Measurements from ENCODE around the gene TGFBR3. TPM values are rescaled to one million over a fixed set of nuclear protein-coding genes. Genes with fewer than 3 reads are reported as not detected.
A peak's percentile ranks its signal among the peaks of the same experiment; 100 is the strongest.

The TGFBR3 gene
- total RNA-seq, 1 experiment from 2014 or later: 2.3 TPM

GRCh38 chr1:91724644-91725043 lies 161.3 kb downstream of the TGFBR3 start:
- H3K27me3 ChIP-seq (ENCODE audit: control insufficient read depth, insufficient read depth, low read length): no peaks in the 10 kb centered on the region

GRCh38 chr1:91724231-91724630 lies 161.7 kb downstream of the TGFBR3 start:
- DNase-seq: no peak
- Histone ChIP-seq H3K27me3 (ENCODE audit: control insufficient read depth, insufficient read depth, low read length) (no peaks in the 10 kb centered on the region), H3K36me3 (replicated peaks; ENCODE audit: control insufficient read depth, insufficient read depth, low read length) (no peaks in the 10 kb centered on the region), H3K4me3 (ENCODE audit: insufficient read depth, low read depth, low read length) (no peak overlapping the region)

More at GRCh38 chr1:91724644-91725043, 161.3 kb downstream of the TGFBR3 start:
- H3K36me3 ChIP-seq (replicated peaks; ENCODE audit: control insufficient read depth, insufficient read depth, low read length): no peaks in the 10 kb centered on the region
- no peak overlapping the region for H3K4me3 ChIP-seq (ENCODE audit: insufficient read depth, low read depth, low read length)
- DNase-seq: no peak

GRCh38 chr1:91720044-91720443 lies 165.9 kb downstream of the TGFBR3 start:
- no peak for DNase-seq
- no peak overlapping the region for H3K4me3 ChIP-seq (ENCODE audit: insufficient read depth, low read depth, low read length)
- no peaks in the 10 kb centered on the region for H3K36me3 ChIP-seq (replicated peaks; ENCODE audit: control insufficient read depth, insufficient read depth, low read length)
- H3K27me3 ChIP-seq (ENCODE audit: control insufficient read depth, insufficient read depth, low read length): no peaks in the 10 kb centered on the region

DNA sequence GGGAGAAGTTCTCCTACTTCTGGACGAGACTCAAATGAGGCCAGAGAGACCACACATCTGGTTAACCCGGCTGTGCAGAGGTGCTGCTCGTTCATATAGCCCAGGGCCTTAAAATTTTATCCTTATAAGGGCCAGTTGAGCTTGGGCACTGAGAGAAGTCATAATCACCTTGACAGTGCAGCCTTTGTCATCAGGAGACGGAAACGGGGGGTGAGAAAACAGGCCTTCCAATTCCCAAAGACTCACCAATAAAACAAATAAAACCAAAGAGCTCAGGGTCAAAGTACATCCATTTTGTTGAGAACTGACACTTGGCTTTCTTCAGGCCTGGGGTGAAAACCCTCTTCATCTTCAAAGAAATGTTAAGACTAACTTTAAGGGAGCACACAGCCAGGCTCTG lies 167.1 kb downstream of the TGFBR3 start:
- Histone ChIP-seq H3K36me3 (replicated peaks; ENCODE audit: control insufficient read depth, insufficient read depth, low read length) (no peaks in the 10 kb centered on the region), H3K27me3 (ENCODE audit: control insufficient read depth, insufficient read depth, low read length) (no peaks in the 10 kb centered on the region), H3K4me3 (ENCODE audit: insufficient read depth, low read depth, low read length) (no peak overlapping the region)
- no peak for DNase-seq

DNA sequence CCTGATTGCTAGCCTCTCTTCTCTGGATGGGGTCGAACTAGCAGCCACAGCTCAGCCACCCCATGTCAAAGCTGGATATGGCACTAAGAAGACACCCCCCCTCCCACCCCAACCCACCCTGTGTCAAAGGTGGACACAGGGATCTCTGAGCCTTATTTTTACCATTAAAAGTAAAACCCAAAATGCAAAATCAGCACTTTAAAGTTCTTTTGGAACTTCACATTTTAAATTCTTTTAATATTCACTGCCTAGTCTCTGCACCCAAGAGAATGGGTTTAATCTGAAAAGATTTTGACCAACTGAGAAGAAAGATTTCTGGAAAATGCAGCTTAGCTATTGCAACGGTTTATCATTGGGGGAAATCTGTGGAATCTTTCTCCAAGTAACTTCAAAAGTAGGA lies 167.6 kb downstream of the TGFBR3 start:
- Histone ChIP-seq H3K27me3 (ENCODE audit: control insufficient read depth, insufficient read depth, low read length) (no peaks in the 10 kb centered on the region), H3K36me3 (replicated peaks; ENCODE audit: control insufficient read depth, insufficient read depth, low read length) (no peaks in the 10 kb centered on the region), H3K4me3 (ENCODE audit: insufficient read depth, low read depth, low read length) (no peak overlapping the region)
- no peak for DNase-seq

- H3K4me3 ChIP-seq (ENCODE audit: insufficient read depth, low read depth, low read length): no peak overlapping the region
Observed at GRCh38 chr1:91717839-91718238, 168.1 kb downstream of the TGFBR3 start.

GRCh38 chr1:91716339-91716738 lies 169.6 kb downstream of the TGFBR3 start:
- Histone ChIP-seq H3K4me3 (ENCODE audit: insufficient read depth, low read depth, low read length) (no peak overlapping the region), H3K27me3 (ENCODE audit: control insufficient read depth, insufficient read depth, low read length) (no peaks in the 10 kb centered on the region), H3K36me3 (replicated peaks; ENCODE audit: control insufficient read depth, insufficient read depth, low read length) (no peaks in the 10 kb centered on the region)
- no peak for DNase-seq

More at GRCh38 chr1:91717839-91718238, 168.1 kb downstream of the TGFBR3 start:
- no peak for DNase-seq
- Histone ChIP-seq H3K36me3 (replicated peaks; ENCODE audit: control insufficient read depth, insufficient read depth, low read length) (no peaks in the 10 kb centered on the region), H3K27me3 (ENCODE audit: control insufficient read depth, insufficient read depth, low read length) (no peaks in the 10 kb centered on the region)

DNA sequence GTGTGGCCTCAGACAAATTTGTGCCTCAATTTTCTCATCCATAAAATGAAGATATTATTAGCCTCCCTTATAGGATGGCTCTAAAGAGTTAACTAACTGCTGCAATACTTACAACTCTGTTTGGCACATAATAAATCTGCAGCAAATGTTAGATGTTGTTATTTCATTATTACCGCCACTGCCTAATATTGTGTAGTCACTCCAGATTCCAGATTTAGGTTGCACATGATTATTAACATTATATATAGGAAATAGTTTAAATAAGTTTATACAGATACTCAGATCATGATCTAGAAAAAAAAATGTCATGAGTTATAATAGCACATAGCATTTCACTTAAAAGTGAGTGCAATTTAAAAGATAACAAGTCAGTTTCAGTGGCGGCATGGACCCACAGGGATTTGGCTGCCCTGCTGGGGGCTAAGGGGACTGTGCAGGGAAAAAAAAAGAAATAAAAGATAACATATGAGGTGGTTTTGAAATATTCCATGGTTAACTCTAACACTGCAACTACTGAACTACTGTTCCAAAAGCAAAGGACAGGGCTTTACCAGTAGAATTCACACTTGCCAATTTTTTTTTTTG lies 170.4 kb downstream of the TGFBR3 start:
- no peak for DNase-seq
- Histone ChIP-seq H3K4me3 (ENCODE audit: insufficient read depth, low read depth, low read length) (no peak overlapping the region), H3K36me3 (replicated peaks; ENCODE audit: control insufficient read depth, insufficient read depth, low read length) (no peaks in the 10 kb centered on the region), H3K27me3 (ENCODE audit: control insufficient read depth, insufficient read depth, low read length) (no peaks in the 10 kb centered on the region)

DNA sequence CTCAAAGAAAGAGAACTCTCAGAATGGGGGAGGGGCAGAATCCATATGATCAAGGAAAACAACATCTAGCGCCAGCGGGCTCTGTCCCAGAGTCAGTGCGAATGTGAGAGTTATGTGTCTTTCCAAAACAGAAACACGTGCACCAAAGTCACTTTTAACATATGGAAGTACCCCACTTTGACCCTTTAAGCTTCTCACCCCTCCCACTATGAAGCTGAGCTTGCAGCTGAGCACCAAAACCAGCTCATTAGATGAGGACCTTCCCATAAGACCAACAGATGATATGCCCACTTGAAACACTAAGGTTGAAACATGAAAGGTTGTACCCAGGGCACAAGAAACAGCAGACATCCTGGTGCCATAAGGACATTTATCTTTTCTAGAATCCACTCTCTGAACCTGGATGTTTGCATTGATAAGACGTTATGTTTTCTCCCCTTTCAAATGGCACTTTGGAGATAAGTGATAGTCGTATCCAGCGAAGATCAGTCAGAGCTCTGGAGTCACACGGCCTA lies 171.0 kb downstream of the TGFBR3 start:
- Histone ChIP-seq H3K36me3 (replicated peaks; ENCODE audit: control insufficient read depth, insufficient read depth, low read length) (no peaks in the 10 kb centered on the region), H3K4me3 (ENCODE audit: insufficient read depth, low read depth, low read length) (no peak overlapping the region), H3K27me3 (ENCODE audit: control insufficient read depth, insufficient read depth, low read length) (no peaks in the 10 kb centered on the region)
- no peak for DNase-seq

DNA sequence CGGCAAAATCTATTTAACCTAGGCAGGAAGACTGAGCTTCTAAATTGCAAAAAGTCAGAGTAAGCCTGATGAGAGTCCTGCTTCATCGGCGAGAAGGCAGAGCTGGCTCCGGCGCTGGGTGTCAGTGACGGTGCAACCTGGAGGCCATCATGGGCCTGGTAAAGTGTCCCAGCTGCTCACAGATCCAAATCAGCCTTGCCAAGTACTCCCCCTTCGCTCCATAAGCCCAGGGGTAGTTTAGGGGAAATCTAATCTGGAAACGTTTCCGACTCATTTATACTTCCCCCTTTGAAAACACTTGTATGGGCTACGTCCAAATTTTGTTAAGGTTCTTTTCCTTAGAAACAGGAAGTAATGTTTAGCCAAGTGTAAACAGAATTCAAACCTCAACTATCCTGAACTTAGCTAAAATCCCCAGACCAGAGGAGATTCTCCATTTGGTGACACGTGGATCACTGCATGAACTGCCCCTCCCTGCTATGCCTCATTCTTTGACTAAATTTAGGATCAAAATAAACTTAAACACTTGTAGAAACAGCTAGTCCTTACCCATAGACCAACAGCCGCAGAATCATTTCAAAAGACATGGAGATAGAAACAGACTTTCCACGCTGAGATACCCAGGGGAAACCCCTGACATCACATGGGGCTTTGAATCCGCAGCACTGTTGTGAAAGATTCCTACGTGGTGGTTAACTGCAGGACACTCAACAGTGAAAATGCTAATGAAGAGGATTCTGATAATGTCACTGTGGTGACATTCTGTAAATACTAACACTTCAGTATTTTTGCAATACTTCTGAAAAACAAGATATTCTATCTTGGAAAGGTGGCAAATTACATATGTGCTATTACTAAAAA lies 172.7 kb downstream of the TGFBR3 start:
- H3K27me3 ChIP-seq (ENCODE audit: control insufficient read depth, insufficient read depth, low read length): no peaks in the 10 kb centered on the region
- no peaks in the 10 kb centered on the region for H3K36me3 ChIP-seq (replicated peaks; ENCODE audit: control insufficient read depth, insufficient read depth, low read length)
- no peak overlapping the region for H3K4me3 ChIP-seq (ENCODE audit: insufficient read depth, low read depth, low read length)
- DNase-seq: peak; percentile 19

GRCh38 chr1:91712393-91712792 lies 173.6 kb downstream of the TGFBR3 start:
- Histone ChIP-seq H3K4me3 (ENCODE audit: insufficient read depth, low read depth, low read length) (no peak overlapping the region), H3K27me3 (ENCODE audit: control insufficient read depth, insufficient read depth, low read length) (no peaks in the 10 kb centered on the region), H3K36me3 (replicated peaks; ENCODE audit: control insufficient read depth, insufficient read depth, low read length) (no peaks in the 10 kb centered on the region)
- DNase-seq: no peak

GRCh38 chr1:91711504-91712247 lies 174.3 kb downstream of the TGFBR3 start:
- Histone ChIP-seq H3K4me3 (ENCODE audit: insufficient read depth, low read depth, low read length) (no peak overlapping the region), H3K27me3 (ENCODE audit: control insufficient read depth, insufficient read depth, low read length) (no peaks in the 10 kb centered on the region), H3K36me3 (replicated peaks; ENCODE audit: control insufficient read depth, insufficient read depth, low read length) (no peaks in the 10 kb centered on the region)
- no peak for DNase-seq

GRCh38 chr1:91710261-91710660 lies 175.7 kb downstream of the TGFBR3 start:
- no peaks in the 10 kb centered on the region for H3K27me3 ChIP-seq (ENCODE audit: control insufficient read depth, insufficient read depth, low read length)
- no peaks in the 10 kb centered on the region for H3K36me3 ChIP-seq (replicated peaks; ENCODE audit: control insufficient read depth, insufficient read depth, low read length)
- no peak overlapping the region for H3K4me3 ChIP-seq (ENCODE audit: insufficient read depth, low read depth, low read length)
- no peak for DNase-seq

GRCh38 chr1:91708691-91709090 lies 177.3 kb downstream of the TGFBR3 start:
- no peak for DNase-seq
- Histone ChIP-seq H3K36me3 (replicated peaks; ENCODE audit: control insufficient read depth, insufficient read depth, low read length) (no peaks in the 10 kb centered on the region), H3K27me3 (ENCODE audit: control insufficient read depth, insufficient read depth, low read length) (no peaks in the 10 kb centered on the region), H3K4me3 (ENCODE audit: insufficient read depth, low read depth, low read length) (no peak overlapping the region)

- Histone ChIP-seq H3K4me3 (ENCODE audit: insufficient read depth, low read depth, low read length) (no peak overlapping the region), H3K27me3 (ENCODE audit: control insufficient read depth, insufficient read depth, low read length) (no peaks in the 10 kb centered on the region), H3K36me3 (replicated peaks; ENCODE audit: control insufficient read depth, insufficient read depth, low read length) (no peaks in the 10 kb centered on the region)
- no peak for DNase-seq
Observed at GRCh38 chr1:91707890-91708218, 178.1 kb downstream of the TGFBR3 start.
